ENCODE measurements around the gene HOXC12.

The HOXC12 gene

GRCh38 chr12:54000116-54001114 is 45.7 kb downstream of the HOXC12 start, which contains the start of gene HOXC9:
Gene HOXC9 (plus strand): TSS chr12:54000161. CDS start chr12:54000189, 28 bp downstream.
- in situ Hi-C loops (cut with MboI; ENCODE audit: low pct_unique_long_range_greater_than_20kb, low sequenced_read_pairs, unreplicated experiment): loop anchor here (25.0 kb wide), 1 partner anchor 362 kb away; the partner anchor contains the start of gene GPR84
- TF ChIP-seq, protein P1, sequence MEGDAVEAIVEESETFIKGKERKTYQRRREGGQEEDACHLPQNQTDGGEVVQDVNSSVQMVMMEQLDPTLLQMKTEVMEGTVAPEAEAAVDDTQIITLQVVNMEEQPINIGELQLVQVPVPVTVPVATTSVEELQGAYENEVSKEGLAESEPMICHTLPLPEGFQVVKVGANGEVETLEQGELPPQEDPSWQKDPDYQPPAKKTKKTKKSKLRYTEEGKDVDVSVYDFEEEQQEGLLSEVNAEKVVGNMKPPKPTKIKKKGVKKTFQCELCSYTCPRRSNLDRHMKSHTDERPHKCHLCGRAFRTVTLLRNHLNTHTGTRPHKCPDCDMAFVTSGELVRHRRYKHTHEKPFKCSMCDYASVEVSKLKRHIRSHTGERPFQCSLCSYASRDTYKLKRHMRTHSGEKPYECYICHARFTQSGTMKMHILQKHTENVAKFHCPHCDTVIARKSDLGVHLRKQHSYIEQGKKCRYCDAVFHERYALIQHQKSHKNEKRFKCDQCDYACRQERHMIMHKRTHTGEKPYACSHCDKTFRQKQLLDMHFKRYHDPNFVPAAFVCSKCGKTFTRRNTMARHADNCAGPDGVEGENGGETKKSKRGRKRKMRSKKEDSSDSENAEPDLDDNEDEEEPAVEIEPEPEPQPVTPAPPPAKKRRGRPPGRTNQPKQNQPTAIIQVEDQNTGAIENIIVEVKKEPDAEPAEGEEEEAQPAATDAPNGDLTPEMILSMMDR (IDR thresholded peaks at IDR 0.05; ENCODE audit: extremely low read depth, insufficient read depth, missing control alignments): no peak
- no peak for DNase-seq (ENCODE audit: low spot score)

DNA sequence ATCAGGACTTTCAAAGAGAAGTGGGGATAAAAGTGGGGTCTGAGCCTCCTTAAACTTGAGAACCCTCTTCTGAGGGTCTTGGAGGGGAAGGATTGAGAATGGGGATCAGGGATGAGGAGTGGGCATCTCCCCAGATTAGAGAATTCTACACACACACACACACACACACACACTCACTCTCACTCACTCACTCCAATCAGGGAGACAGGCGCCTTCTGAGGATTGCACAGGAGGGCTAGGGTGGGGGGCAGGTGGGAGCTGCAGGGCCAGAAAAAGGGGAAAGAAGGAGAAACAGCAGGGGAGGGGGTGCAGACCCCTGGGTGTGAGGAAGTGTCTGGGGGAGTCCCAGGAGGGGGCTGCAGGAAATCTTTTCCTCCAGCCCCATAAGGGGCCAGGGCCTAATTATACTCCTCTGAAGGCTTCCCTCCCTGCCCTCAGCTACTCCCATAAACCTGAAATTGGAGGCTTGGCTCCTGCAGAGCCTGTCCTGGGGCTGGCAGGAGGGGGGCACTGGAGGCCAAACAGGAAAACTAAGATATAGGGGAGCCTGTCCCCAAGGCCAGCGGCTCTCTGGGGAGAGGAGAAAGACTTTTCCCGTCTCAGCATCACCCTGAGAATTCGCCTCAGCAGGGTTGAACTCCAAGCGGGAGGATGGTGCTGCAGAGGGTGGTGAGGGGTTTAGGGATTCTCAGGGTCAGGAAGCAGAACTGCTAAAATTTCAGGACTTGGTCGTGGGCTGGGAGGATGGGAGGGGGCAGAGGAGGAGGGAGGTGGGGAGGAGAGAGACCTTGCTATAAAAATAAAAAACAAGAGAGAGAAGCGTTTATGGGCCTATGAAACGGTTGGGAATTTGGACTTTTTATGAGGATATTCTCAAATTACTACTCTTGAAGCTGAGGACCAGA is 46.8 kb downstream of the HOXC12 start:
- no peak for DNase-seq (ENCODE audit: low spot score)
- in situ Hi-C loops (cut with MboI; ENCODE audit: low pct_unique_long_range_greater_than_20kb, low sequenced_read_pairs, unreplicated experiment): loop anchor here (25.0 kb wide), 1 partner anchor 361 kb away; the partner anchor contains the start of gene GPR84
- TF ChIP-seq, protein P1 (IDR thresholded peaks at IDR 0.05; ENCODE audit: extremely low read depth, insufficient read depth, missing control alignments): no peak

DNA sequence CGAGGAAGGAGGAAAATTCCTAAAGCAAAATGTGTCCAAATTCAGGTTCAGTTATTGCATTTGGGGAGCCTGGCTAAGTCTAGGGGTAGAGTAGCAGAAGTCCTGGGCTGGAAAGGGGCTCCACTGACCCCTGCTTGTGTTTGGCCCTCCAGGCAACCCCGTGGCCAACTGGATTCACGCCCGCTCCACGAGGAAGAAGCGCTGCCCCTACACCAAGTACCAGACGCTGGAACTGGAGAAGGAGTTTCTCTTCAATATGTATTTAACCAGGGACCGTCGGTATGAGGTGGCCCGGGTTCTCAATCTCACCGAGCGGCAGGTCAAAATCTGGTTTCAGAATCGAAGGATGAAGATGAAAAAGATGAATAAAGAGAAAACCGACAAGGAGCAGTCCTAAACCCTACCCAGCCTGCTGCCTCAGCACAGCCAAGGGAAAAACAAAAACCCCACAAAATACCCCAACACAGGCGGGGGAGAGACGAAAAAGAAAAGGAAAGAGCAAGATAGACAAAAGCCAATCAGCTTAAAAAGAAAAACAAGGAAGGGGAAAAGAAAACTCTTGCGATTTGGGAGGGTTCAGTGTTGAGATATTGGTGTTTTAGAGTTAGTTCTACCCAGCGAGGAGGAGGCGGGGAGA is 47.7 kb downstream of the HOXC12 start:
- DNase-seq (ENCODE audit: low spot score): no peak
- TF ChIP-seq, protein P1 (IDR thresholded peaks at IDR 0.05; ENCODE audit: extremely low read depth, insufficient read depth, missing control alignments): no peak
- in situ Hi-C loops (cut with MboI; ENCODE audit: low pct_unique_long_range_greater_than_20kb, low sequenced_read_pairs, unreplicated experiment): loop anchor here (25.0 kb wide), 1 partner anchor 360 kb away; the partner anchor contains the start of gene GPR84

GRCh38 chr12:54002915-54003389 is 48.2 kb downstream of the HOXC12 start:
- TF ChIP-seq, protein P1 (IDR thresholded peaks at IDR 0.05; ENCODE audit: extremely low read depth, insufficient read depth, missing control alignments): no peak
- in situ Hi-C loops (cut with MboI; ENCODE audit: low pct_unique_long_range_greater_than_20kb, low sequenced_read_pairs, unreplicated experiment): loop anchor here (25.0 kb wide), 1 partner anchor 359 kb away; the partner anchor contains the start of gene GPR84

GRCh38 chr12:54003625-54004024 is 48.9 kb downstream of the HOXC12 start:
- in situ Hi-C loops (cut with MboI; ENCODE audit: low pct_unique_long_range_greater_than_20kb, low sequenced_read_pairs, unreplicated experiment): loop anchor here (25.0 kb wide), 1 partner anchor 359 kb away; the partner anchor contains the start of gene GPR84
- TF ChIP-seq, protein P1 (IDR thresholded peaks at IDR 0.05; ENCODE audit: extremely low read depth, insufficient read depth, missing control alignments): no peak

More at GRCh38 chr12:54002915-54003389, 48.2 kb downstream of the HOXC12 start:
- no peak for DNase-seq (ENCODE audit: low spot score)

More at GRCh38 chr12:54003625-54004024, 48.9 kb downstream of the HOXC12 start:
- no peak for DNase-seq (ENCODE audit: low spot score)
